HUES48 (cell line): ENCODE measurements around the gene CHMP4B.

Source experiments
- H3K27ac ChIP-seq: one replicate; pipeline ENCODE4 v1.7.0; 2013; ENCODE audit warnings: low read depth, low read length, inconsistent platforms
- H3K27me3 ChIP-seq: 2 replicates; pipeline ENCODE4 v1.6.1; 2013; ENCODE audit warnings: mild to moderate bottlenecking, low read length; ENCODE audit not compliant: control insufficient read depth, insufficient read depth
- H3K36me3 ChIP-seq: 2 replicates; pipeline ENCODE4 v1.6.1; 2013; ENCODE audit warnings: low read length; ENCODE audit not compliant: control insufficient read depth, insufficient read depth
- H3K4me1 ChIP-seq: 2 replicates; pipeline ENCODE4 v1.6.1; 2013; ENCODE audit warnings: mild to moderate bottlenecking, low read length; ENCODE audit not compliant: control insufficient read depth, insufficient read depth
- H3K4me3 ChIP-seq: 2 replicates; pipeline ENCODE4 v1.5.1; 2013; ENCODE audit warnings: mild to moderate bottlenecking, low read depth, low read length
- H3K9ac ChIP-seq: 2 replicates; pipeline ENCODE4 v1.6.1; 2013; ENCODE audit warnings: mild to moderate bottlenecking, low read depth, low read length, moderate library complexity
- H3K9me3 ChIP-seq: 2 replicates; pipeline ENCODE4 v1.6.1; 2013; ENCODE audit warnings: low read length; ENCODE audit not compliant: control insufficient read depth, insufficient read depth

CHMP4B gene

DNA sequence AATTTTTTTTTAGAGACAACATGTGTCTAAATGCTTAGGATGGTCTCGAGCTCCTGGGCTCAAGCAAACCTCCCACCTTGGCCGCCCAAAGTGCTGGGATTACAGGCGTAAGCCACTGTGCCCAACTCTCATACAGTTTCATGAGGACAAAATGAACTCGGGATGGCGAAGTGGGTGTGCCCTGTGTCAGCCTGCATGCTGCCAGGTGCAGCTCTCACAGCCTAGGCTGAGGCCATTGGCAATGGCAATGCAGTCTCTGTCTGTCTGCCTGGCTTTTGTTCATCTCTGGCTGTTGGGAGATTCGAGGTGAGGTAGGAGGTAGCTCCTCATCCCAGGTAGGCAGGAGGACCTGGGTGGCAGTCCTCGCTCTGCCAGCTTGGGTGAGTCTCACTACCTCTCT lies 88.0 kb downstream of the CHMP4B start:
- Histone ChIP-seq H3K9me3 (no peaks in the 10 kb centered on the region), H3K27ac (no peak overlapping the region), H3K27me3 (no peaks in the 10 kb centered on the region), H3K4me3 (no peak overlapping the region), H3K4me1 (no peaks in the 10 kb centered on the region), H3K9ac (no peak overlapping the region), H3K36me3 (no peaks in the 10 kb centered on the region)

DNA sequence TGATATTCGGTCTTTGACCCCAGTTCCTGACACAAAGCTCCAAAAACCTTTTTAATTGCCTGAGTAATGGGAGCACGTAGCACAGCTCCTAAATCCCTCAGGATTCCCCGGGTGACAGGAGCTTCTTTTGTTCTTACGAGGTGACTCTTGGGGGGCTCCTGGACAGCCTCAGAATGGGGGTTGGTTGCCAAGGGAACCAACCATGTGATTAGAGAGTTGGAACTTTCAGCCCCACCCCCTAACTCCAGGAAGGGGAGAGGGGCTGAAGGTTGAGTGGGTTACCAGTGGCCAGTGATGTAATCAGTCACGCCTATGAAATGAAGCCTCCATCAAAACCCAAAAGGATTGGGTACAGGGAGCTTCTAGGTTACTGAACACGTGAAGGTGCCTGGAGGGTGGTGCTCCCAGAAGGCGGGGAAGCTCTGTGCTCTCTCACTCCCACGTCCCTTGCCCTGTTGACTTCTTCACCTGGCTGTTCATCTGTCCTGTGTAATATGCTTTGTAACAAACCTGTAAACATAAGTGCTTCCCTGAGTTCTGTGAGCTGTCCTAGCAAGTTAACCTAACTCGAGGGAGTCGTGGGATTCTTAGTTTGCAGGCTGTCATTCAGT lies 89.5 kb downstream of the CHMP4B start:
- Histone ChIP-seq H3K36me3 (no peaks in the 10 kb centered on the region), H3K9ac (no peak overlapping the region)

DNA sequence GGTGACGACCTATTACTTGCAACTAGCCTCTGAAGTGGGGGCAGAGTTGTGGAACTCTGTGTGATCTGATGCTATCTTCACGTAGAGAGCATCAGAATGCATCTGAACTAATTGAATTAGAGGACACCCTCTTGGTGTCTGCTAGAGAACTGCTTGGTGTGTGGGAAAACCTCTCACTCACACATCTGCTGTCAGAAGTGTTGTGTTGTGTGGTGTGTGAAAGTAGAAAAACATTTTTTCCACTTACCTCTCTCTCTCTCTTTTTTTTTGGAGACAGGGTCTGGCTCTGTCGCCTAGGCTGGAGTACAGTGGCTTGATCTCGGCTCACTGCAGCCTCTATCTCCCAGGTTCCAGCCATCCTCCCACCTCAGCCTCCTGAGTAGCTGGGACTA lies 90.0 kb downstream of the CHMP4B start:
- Histone ChIP-seq H3K27ac (no peak overlapping the region), H3K4me1 (no peaks in the 10 kb centered on the region), H3K9ac (no peak overlapping the region), H3K27me3 (no peaks in the 10 kb centered on the region), H3K36me3 (no peaks in the 10 kb centered on the region), H3K4me3 (no peak overlapping the region), H3K9me3 (no peaks in the 10 kb centered on the region)

More for the DNA sequence above, 89.5 kb downstream of the CHMP4B start:
- Histone ChIP-seq H3K9me3 (no peaks in the 10 kb centered on the region), H3K4me1 (no peaks in the 10 kb centered on the region), H3K27ac (no peak overlapping the region), H3K27me3 (no peaks in the 10 kb centered on the region), H3K4me3 (no peak overlapping the region)

DNA sequence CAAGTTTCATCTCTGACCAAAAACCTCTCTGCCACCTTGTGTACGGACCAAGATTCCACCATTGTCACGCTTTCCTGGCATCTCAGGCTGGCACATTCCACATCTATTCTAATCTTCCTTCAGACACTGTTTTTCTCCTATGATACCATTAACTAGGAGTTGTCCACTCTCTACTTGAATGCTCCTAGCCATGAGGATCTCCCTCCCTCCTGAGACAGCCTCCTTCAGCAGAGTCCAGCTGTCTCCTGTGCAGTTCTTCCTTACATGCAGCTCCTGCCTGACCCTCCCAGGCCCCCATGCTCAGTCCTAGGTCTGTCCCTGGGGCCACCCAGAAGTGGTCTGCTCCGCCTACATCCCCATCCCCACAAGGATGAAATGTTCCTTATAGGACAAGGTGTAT lies 90.9 kb downstream of the CHMP4B start:
- Histone ChIP-seq H3K4me3 (no peak overlapping the region), H3K9ac (no peak overlapping the region), H3K4me1 (no peaks in the 10 kb centered on the region)

More for the DNA sequence above, 90.9 kb downstream of the CHMP4B start:
- H3K9me3 ChIP-seq: no peaks in the 10 kb centered on the region
- H3K27ac ChIP-seq: no peak overlapping the region
- H3K27me3 ChIP-seq: no peaks in the 10 kb centered on the region
- H3K36me3 ChIP-seq: no peaks in the 10 kb centered on the region
